Small intestine (tissue), 7 donors: ENCODE measurements around the gene INAFM1. TPM values are rescaled to one million over a fixed set of nuclear protein-coding genes. Genes with fewer than 3 reads are reported as not detected.

Experiments used
- DNase-seq, 2 donors: peaks; one replicate each; pipeline versions ENCODE4 v3.0.0 to v3.0.0-alpha.2; 2013
- FAIRE-seq: peaks from 2 replicates; lab custom pipeline; 2012; peaks lifted over from hg19 to GRCh38; lab: Jason Lieb, UNC
- H3K27ac ChIP-seq, 3 donors: one replicate each; pipeline ENCODE4 v1.5.1; 2013; ENCODE audit warnings: low read length in 2 of 3, mild to moderate bottlenecking in 2 of 3, control low read depth in 1 of 3, inconsistent platforms in 1 of 3, low read depth in 1 of 3, moderate library complexity in 1 of 3
- H3K27me3 ChIP-seq, 3 donors: one replicate each; pipeline ENCODE4 v1.6.1; 2013; ENCODE audit warnings: low read length in 3 of 3, inconsistent platforms in 1 of 3; ENCODE audit not compliant: control insufficient read depth in 3 of 3, insufficient read depth in 3 of 3
- H3K36me3 ChIP-seq, 3 donors: one replicate each; pipeline ENCODE4 v1.6.1; 2013; ENCODE audit warnings: low read length in 3 of 3, inconsistent platforms in 1 of 3, low read depth in 1 of 3, mild to moderate bottlenecking in 1 of 3, moderate library complexity in 1 of 3; ENCODE audit not compliant: control insufficient read depth in 3 of 3, insufficient read depth in 2 of 3
- H3K4me1 ChIP-seq, 3 donors: one replicate each; pipeline ENCODE4 v1.6.1; 2013; ENCODE audit warnings: low read length in 2 of 3, inconsistent platforms in 1 of 3, low read depth in 1 of 3, mild to moderate bottlenecking in 1 of 3, moderate library complexity in 1 of 3; ENCODE audit not compliant: control insufficient read depth in 3 of 3, insufficient read depth in 2 of 3
- H3K4me3 ChIP-seq, 3 donors: one replicate each; pipeline ENCODE4 v1.5.1; 2013; ENCODE audit warnings: low read length in 3 of 3, control low read depth in 1 of 3, inconsistent platforms in 1 of 3, low read depth in 1 of 3, mild to moderate bottlenecking in 1 of 3, moderate library complexity in 1 of 3
- H3K9me3 ChIP-seq, 2 donors: one replicate each; pipeline ENCODE4 v1.6.1; 2013; ENCODE audit warnings: low read depth in 1 of 2, low read length in 1 of 2; ENCODE audit not compliant: control insufficient read depth in 2 of 2, insufficient read depth in 1 of 2
- WGBS, 3 donors: extraction: QIAGEN DNeasy Blood & Tissue Kit; methylation state at CpG; one replicate each; pipeline ENCODE4 v1.1.7; 2013; 5-methylcytosine and 5-hydroxymethylcytosine counted together
- polyA plus RNA-seq, 4 donors: library from polyadenylated mRNA; stranded (reverse) in 3 of 4; unstranded in 1 of 4; fragments of 200-250 nt in 3 of 4; fragments of 120-200 nt in 1 of 4; gene quantifications; one replicate each; pipeline versions ENCODE4 v1.2.1 to v1.2.3, GENCODE V29; 2013
- donor health status: healthy with polysubstance abuse.
- donor health status: control.
- donor health status: control.
- donor health status: Bipolar disorder and iron deficiency.
- donor health status: healthy.

The INAFM1 gene
- polyA plus RNA-seq, 4 donors = 5.8 to 7.3 (median 6.3) TPM

- no peak for FAIRE-seq
These were observed 5.1 kb upstream of the INAFM1 start for GRCh38 chr19:47269596-47269995.

GRCh38 chr19:47270408-47270807 lies 4.3 kb upstream of the INAFM1 start:
- H3K36me3 ChIP-seq = peaks cover 8 to 58% (median 12%) of the 10 kb centered on the region in 3 donors
- FAIRE-seq (no peak), DNase-seq (no peak)
- no peak overlapping the region for H3K4me3 ChIP-seq
- H3K27me3 ChIP-seq = no peaks in the 10 kb centered on the region
- peaks cover 0 to 11% (median 2%) of the 10 kb centered on the region in 3 donors for H3K4me1 ChIP-seq
- no peak overlapping the region for H3K27ac ChIP-seq
- 94 to 96% (median 94%) methylated on average over 10 of the region's 10 CpGs for WGBS, 3 donors
- H3K9me3 ChIP-seq = no peaks in the 10 kb centered on the region

More at GRCh38 chr19:47269596-47269995, 5.1 kb upstream of the INAFM1 start:
- Histone ChIP-seq H3K4me1 (peaks cover 0 to 8% (median 2%) of the 10 kb centered on the region in 3 donors), H3K4me3 (no peak overlapping the region), H3K9me3 (no peaks in the 10 kb centered on the region), H3K27ac (no peak overlapping the region), H3K36me3 (peaks cover 12 to 64% (median 14%) of the 10 kb centered on the region in 3 donors), H3K27me3 (no peaks in the 10 kb centered on the region)
- 88 to 93% (median 90%) methylated on average over 7 of the region's 7 CpGs for WGBS, 3 donors
- DNase-seq = no peak

- H3K9me3 ChIP-seq = no peaks in the 10 kb centered on the region
- H3K27me3 ChIP-seq = no peaks in the 10 kb centered on the region
- H3K4me1 ChIP-seq = peaks cover 0 to 22% (median 2%) of the 10 kb centered on the region in 3 donors
- FAIRE-seq (no peak), DNase-seq (no peak)
- no peak overlapping the region for H3K27ac ChIP-seq
- 80 to 91% (median 91%) methylated on average over 6 of the region's 6 CpGs for WGBS, 3 donors
- peaks cover 5 to 57% (median 6%) of the 10 kb centered on the region in 3 donors for H3K36me3 ChIP-seq
- no peak overlapping the region for H3K4me3 ChIP-seq
These were observed 2.7 kb upstream of the INAFM1 start for GRCh38 chr19:47271949-47272348.

GRCh38 chr19:47272448-47273312 lies 2.0 kb upstream of the INAFM1 start:
- WGBS, 3 donors = 31 to 35% (median 35%) methylated on average over 40 to 42 of the region's 42 CpGs

GRCh38 chr19:47273313-47274070 lies 1.2 kb upstream of the INAFM1 start:
- FAIRE-seq = no peak
- WGBS, 3 donors = 0% methylated on average over 41 to 53 of the region's 54 CpGs
- no peaks in the 10 kb centered on the region for H3K27me3 ChIP-seq

More at GRCh38 chr19:47272448-47273312, 2.0 kb upstream of the INAFM1 start:
- FAIRE-seq (no peak), DNase-seq (peak in 1 of 2 donors; percentile 13)
- no peaks in the 10 kb centered on the region for H3K9me3 ChIP-seq
- peak overlapping the region; percentile 53 to 83 (median 74) for H3K4me3 ChIP-seq
- no peaks in the 10 kb centered on the region for H3K27me3 ChIP-seq
- peak overlapping the region; percentile 90 to 98 (median 97) for H3K27ac ChIP-seq
- peaks cover 0 to 22% (median 2%) of the 10 kb centered on the region in 3 donors for H3K4me1 ChIP-seq
- peaks cover 3 to 50% (median 5%) of the 10 kb centered on the region in 3 donors for H3K36me3 ChIP-seq

GRCh38 chr19:47274891-47275761 lies 441 bp downstream of the INAFM1 start:
- 7 to 19% (median 14%) methylated on average over 34 to 82 of the region's 82 CpGs for WGBS, 3 donors
- Histone ChIP-seq H3K9me3 (no peaks in the 10 kb centered on the region), H3K4me3 (peak overlapping the region; percentile 25 to 63 (median 52)), H3K27ac (peak overlapping the region in 1 of 3 donors; percentile 55), H3K36me3 (peaks cover 0 to 36% (median 4%) of the 10 kb centered on the region in 3 donors), H3K4me1 (peaks cover 0 to 22% (median 2%) of the 10 kb centered on the region in 3 donors), H3K27me3 (no peaks in the 10 kb centered on the region)
- FAIRE-seq = no peak
- DNase-seq = no peak

More at GRCh38 chr19:47273313-47274070, 1.2 kb upstream of the INAFM1 start:
- no peaks in the 10 kb centered on the region for H3K9me3 ChIP-seq
- peaks cover 0 to 22% (median 2%) of the 10 kb centered on the region in 3 donors for H3K4me1 ChIP-seq
- H3K36me3 ChIP-seq = peaks cover 0 to 49% (median 5%) of the 10 kb centered on the region in 3 donors
- DNase-seq = peak; percentile 93 to 96
- peak overlapping the region; percentile 90 to 98 (median 97) for H3K27ac ChIP-seq
- peak overlapping the region; percentile 53 to 83 (median 74) for H3K4me3 ChIP-seq

- H3K27ac ChIP-seq = peak overlapping the region in 1 of 3 donors; percentile 55
- no peaks in the 10 kb centered on the region for H3K9me3 ChIP-seq
- FAIRE-seq (no peak), DNase-seq (no peak)
- WGBS, 3 donors = 64 to 76% (median 71%) methylated on average over 13 of the region's 13 CpGs
- H3K27me3 ChIP-seq = no peaks in the 10 kb centered on the region
- H3K4me1 ChIP-seq = peaks cover 0 to 22% (median 2%) of the 10 kb centered on the region in 3 donors
- H3K4me3 ChIP-seq = peak overlapping the region in 1 of 3 donors; percentile 25
- peaks cover 0 to 28% (median 3%) of the 10 kb centered on the region in 3 donors for H3K36me3 ChIP-seq
These were observed 1.2 kb downstream of the INAFM1 start for GRCh38 chr19:47275791-47276461.
